ENCODE results near the gene LRRC28.

Gene LRRC28

DNA sequence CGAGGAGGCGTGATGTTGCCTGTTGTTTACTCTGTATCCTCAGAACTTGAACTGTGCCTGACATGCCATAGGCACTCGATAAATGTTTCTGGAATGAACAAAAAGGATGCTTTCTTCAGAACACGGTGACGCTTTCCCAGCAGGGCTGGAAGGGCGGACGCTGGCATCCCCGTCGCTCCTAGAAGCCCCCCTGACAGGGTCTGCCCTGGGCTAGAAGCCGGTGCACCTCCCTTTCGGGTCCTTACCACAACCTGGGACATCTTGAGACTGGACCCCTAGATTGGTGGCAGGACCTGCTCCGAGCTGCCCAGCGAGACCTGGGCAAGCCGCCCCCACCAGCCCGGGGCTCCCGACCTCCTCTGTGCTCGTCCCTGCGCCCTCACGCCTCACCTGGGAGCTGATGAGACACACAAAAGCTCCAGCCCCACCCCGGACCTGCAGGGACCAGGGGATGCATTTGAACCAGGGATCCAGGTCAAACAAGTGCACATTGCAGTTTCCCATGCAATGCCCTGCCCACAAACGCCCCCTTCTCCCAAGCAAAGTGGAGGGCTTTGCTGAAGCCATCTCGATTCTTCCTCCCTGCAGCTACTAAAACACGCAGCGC is 183.3 kb downstream of the LRRC28 start:
- TF ChIP-seq, protein P1, sequence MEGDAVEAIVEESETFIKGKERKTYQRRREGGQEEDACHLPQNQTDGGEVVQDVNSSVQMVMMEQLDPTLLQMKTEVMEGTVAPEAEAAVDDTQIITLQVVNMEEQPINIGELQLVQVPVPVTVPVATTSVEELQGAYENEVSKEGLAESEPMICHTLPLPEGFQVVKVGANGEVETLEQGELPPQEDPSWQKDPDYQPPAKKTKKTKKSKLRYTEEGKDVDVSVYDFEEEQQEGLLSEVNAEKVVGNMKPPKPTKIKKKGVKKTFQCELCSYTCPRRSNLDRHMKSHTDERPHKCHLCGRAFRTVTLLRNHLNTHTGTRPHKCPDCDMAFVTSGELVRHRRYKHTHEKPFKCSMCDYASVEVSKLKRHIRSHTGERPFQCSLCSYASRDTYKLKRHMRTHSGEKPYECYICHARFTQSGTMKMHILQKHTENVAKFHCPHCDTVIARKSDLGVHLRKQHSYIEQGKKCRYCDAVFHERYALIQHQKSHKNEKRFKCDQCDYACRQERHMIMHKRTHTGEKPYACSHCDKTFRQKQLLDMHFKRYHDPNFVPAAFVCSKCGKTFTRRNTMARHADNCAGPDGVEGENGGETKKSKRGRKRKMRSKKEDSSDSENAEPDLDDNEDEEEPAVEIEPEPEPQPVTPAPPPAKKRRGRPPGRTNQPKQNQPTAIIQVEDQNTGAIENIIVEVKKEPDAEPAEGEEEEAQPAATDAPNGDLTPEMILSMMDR (IDR thresholded peaks at IDR 0.05; ENCODE audit: low read depth, low read length, missing control alignments): no peak
- no peak overlapping the region for H3K4me3 ChIP-seq (replicated peaks; ENCODE audit: low read depth, low read length)

GRCh38 chr15:99435113-99435695 is 183.9 kb downstream of the LRRC28 start:
- no peak for DNase-seq (ENCODE audit: extremely low read depth, low read depth)
- H3K4me3 ChIP-seq (replicated peaks; ENCODE audit: low read depth, low read length): no peak overlapping the region
- TF ChIP-seq, protein P1 (IDR thresholded peaks at IDR 0.05; ENCODE audit: low read depth, low read length, missing control alignments): no peak

More for the DNA sequence above, 183.3 kb downstream of the LRRC28 start:
- DNase-seq (ENCODE audit: extremely low read depth, low read depth): no peak

DNA sequence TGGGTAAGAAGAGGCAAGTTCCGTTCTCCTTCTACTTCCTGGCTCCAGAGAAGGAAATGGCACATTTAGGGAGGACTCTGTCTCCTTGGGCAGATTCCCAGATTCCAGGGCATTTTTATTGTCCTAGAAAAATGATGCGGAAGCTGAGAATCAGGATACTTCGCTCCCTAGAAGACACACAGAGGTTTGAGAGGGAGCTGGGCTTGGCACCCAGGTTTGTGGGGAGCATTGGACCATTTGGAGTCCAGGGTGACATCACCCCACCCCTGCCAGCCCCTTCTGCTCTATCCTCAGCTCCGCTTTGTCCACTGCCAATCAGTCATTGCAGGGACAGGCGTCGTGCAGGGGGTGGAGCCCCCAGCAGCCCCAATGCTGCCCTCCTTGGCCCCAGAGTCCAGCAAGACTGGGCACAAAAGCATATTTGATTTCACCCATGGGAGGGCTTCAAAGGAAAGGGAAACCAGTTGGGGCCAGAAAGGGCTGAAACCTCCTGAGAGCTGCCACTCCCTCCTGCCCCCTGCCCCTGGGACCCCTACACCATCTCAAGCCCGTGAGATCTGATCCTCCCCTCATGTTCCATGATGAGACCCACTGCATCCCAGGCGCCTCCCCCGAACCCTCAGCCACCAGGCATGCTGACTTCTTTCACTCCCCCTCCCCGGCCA is 184.7 kb downstream of the LRRC28 start:
- TF ChIP-seq, protein P1 (IDR thresholded peaks at IDR 0.05; ENCODE audit: low read depth, low read length, missing control alignments): no peak
- DNase-seq (ENCODE audit: extremely low read depth, low read depth): no peak

DNA sequence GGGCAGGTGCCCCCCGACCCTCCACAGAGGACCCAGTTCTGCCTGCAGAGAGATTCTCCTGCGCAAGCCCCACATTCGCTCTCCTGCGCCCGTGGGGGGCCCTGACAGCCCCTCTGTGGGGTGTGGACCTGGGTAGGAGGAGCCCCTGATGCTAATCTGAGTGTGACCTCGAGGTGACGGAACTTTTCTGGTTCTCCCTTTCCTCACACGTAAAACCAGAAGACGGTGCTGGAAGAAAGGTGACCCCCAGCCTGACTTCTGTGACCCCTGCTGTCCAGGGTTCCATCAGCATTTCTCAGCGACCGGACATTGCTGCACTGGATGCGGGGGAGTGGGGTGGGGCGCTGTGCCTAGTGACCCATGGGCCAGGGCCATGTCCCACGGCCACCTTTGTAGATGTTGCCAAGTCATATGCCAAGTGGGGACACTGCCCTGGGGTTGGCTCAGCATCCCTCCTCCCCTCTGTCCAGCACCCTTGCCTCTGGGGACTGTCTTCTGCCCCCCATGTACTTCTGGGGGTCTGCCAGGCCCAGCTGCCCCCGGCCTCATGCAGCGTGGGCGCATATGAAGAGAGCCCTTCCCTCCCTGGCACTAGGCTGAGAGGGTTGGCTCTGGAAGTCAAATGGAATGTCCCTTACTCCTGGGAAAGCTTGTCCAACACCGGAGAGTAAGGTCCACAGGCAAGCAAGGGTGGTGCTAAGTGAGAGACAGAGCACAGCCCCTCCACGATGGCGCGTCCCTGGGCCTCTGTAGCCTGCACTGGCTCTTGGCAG is 185.4 kb downstream of the LRRC28 start:
- DNase-seq (ENCODE audit: extremely low read depth, low read depth): no peak
- no peak overlapping the region for H3K4me3 ChIP-seq (replicated peaks; ENCODE audit: low read depth, low read length)
- TF ChIP-seq, protein P1 (IDR thresholded peaks at IDR 0.05; ENCODE audit: low read depth, low read length, missing control alignments): no peak

More for the DNA sequence above, 184.7 kb downstream of the LRRC28 start:
- H3K4me3 ChIP-seq (replicated peaks; ENCODE audit: low read depth, low read length): no peak overlapping the region

DNA sequence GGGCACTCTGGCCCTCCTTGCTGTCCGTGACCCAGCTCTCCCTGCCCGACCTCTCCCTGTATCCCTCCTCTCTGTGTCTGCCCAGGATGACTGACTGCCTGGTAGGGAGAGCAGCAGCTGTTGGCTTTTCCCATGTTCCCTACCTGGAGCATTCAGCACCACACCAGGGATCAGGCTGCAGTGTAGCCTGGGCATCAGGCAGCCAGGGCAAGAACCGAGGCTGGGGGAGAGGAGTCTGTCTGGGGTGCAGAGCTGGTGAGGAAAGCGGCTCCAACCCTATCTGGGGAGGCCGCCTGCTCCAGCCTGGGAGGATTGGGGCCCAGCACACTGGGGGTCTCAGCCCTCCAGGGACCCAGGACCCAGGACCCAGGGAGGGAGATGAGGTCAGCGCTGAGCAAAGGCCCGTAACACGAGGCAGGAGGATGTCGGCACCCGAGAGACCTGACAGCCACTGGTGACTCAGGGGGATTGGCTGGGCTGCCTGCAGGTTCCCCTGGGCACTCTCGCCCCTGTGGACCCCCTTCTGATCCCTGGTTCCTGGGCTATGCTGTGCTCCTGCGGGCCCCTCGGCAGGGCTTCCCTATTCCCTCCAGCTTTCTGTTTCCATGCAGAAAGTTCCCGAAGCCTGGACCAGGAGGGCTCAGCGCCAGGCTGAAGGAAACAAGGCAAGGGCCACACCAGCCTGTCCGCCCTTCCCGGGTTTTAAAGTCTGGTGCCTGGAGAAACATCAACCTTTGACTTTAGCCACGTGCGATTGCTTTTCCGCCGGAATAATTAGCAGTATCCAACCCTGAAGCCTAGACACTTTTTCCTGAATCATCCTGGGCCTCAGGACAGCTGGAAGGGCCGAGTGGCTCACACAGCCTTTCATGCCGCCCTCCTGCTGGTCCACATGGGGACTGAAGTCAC is 186.3 kb downstream of the LRRC28 start:
- TF ChIP-seq, protein P1 (IDR thresholded peaks at IDR 0.05; ENCODE audit: low read depth, low read length, missing control alignments): no peak
- no peak for DNase-seq (ENCODE audit: extremely low read depth, low read depth)
- no peak overlapping the region for H3K4me3 ChIP-seq (replicated peaks; ENCODE audit: low read depth, low read length)

- TF ChIP-seq, protein P1 (IDR thresholded peaks at IDR 0.05; ENCODE audit: low read depth, low read length, missing control alignments): no peak
- H3K4me3 ChIP-seq (replicated peaks; ENCODE audit: low read depth, low read length): no peak overlapping the region
- DNase-seq (ENCODE audit: extremely low read depth, low read depth): no peak
These were observed 186.9 kb downstream of the LRRC28 start for GRCh38 chr15:99438224-99438585.

Measured in HFF-Myc (cell line).